ENCODE results near the gene VOPP1.
A peak's percentile ranks its signal among the peaks of the same experiment; 100 is the strongest.
"Not testable (repeated sequence)": the region's sequence is repeated elsewhere in the genome, so short reads cannot be mapped to it uniquely, and the experiment has no call there.

The VOPP1 gene, protein sequence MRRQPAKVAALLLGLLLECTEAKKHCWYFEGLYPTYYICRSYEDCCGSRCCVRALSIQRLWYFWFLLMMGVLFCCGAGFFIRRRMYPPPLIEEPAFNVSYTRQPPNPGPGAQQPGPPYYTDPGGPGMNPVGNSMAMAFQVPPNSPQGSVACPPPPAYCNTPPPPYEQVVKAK

DNA sequence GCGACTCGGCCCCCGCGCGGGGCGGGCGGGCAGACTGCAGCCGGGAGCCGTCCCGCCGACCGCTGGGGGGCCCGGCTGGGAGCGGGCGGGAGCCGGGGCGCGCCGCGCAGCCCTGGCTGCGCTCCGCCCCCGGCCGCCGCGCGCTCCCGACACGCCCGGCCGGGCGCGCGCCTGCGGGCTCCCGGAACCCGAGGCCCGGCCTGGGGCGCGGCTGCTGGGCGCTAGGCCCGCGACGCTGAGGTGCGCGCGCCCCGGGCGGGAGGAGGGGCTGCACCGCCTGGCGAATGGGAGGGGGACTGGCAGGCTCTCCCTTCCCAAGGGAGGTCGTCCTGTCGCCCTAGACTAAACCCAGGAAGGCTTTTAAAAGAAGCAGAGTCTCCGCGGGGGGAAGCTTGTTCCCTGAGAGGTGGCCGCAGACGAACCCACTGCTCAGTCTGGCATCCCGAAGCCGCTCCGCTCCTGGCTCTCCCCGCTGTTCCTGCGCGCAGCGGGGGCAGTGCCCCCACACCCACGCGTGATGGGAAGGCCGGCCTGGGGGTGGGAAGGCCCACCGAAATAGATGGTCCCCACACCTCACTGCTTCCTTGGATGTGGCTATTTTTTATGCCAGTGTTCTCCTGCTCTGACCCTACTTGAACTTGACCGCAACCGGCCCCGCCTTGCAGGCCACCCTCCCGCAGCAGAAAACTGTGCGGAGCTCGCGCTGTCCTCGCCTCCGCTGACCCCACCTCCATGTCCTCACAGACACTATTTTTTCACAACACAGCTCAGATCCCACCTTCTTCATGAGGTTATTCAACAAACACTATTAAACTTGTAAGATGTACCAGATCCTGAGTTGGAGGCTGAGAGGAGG lies at the start of gene VOPP1:
Gene VOPP1 (minus strand): TSS at position 125 of the 856 bp plus-strand sequence. CDS start 178 bp downstream, outside the sequence.
- DNase-seq = peak; percentile 58

DNA sequence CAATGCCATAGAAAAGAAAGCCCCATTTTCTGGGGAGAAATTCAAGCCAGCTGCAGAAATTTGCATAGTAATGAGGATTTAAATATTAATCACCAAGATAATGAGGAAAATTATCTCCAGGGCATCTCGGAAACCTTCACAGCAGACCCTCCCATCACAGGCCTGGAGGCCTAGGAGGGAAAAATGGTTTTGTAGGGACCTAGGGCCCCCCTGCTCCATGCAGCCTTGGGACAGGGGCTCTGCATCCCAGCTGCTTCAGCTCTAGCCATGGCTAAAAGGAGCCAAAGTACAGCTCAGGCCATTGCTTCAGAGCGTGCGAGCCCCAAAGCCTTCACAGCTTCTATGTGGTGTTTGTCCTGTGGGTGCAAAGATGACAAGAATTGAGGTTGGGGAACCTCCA lies 46.6 kb upstream of the VOPP1 start:
- DNase-seq = no peak

DNA sequence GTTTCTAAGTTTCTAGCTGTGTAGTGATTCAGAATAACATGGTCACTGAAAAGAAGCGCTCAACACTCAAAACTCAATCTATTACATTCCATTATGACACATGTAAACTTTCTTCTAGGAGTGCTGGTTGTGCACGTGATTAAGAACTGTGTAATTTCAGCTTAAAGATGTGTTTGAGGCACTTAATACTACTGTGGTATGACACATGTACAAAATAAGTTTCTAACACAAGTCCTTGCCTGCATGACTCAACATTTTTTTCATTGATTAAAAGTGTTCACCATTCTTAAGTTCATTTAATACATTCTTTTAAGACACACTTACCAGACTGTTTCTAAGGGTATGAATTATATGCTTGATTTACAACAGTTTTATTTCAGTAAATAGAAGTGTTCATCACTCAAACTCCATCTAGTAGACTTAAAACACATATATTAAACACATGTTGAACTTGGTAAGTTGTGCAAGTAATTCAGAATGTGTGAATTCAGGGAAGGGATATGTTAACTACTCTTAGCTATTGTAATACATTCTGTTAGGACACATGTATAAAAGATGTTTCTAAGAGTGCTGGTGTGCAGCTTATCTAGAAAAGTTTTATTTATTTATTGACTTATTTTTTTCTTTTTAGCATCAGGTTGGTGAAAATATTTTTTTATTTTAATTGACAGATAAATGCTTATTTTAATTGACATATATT lies 42.2 kb upstream of the VOPP1 start:
- not testable (repeated sequence) for DNase-seq

DNA sequence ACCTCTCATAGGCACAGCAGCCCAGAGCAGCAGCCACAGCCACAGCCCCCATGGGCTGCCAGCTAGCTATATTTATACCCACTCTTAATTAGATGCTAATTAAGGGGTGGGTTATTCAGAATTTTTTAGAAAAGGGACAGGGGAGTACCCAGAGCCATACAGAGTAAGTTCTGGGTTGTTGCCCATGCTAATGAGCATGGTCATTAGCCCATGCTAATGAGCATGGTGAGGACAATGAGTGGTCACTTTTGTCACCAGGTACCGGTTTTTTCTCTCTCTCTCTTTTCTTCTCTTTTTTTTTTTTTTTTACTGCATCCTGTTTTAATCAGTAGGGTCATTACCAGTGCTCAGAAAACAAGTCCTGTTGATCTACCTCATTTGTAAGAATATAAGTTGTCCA lies 37.4 kb upstream of the VOPP1 start:
- DNase-seq = not testable (repeated sequence)

DNA sequence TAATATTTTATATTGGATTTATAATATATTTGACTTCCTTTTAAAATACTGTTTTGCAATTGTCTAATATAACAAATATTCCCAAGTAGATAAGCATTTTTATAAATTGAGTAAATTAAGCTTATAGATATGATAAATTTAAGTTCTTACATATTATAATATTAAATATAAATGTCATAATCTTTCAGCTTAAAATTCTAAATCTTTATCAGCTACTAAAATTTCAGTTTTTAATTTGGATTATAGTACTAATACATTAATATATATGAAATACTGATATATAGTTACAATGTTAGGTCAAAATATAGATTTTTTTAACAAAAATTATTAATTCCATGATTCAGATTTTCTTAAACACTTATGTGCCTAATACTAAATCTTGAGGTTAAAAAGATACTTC lies 33.4 kb upstream of the VOPP1 start:
- not testable (repeated sequence) for DNase-seq

DNA sequence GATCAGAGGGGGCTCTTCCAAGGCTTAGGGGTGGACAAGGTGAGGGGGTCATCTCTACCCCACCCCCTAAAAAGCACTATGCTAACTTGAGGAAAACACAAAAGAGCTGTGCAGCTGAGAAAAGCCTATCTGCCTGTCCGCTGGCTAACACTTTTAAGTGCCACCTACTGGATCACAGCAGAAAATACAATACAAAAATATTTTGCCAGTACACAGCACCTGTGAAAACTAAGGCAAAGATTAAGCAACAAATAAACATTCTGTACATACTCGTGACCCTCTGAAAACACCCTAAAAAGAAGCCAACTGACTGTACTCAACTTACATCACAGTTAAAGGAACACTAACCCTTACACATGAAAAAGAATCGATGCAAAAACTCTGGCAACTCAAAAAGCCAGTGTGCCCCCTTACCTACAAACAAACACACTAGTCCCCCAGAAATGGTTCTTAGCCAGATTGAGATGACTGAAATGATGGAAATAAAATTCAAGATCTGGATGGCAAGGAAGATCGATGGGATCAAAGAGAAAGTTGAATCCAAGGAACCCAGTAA lies 25.7 kb upstream of the VOPP1 start:
- DNase-seq = not testable (repeated sequence)

DNA sequence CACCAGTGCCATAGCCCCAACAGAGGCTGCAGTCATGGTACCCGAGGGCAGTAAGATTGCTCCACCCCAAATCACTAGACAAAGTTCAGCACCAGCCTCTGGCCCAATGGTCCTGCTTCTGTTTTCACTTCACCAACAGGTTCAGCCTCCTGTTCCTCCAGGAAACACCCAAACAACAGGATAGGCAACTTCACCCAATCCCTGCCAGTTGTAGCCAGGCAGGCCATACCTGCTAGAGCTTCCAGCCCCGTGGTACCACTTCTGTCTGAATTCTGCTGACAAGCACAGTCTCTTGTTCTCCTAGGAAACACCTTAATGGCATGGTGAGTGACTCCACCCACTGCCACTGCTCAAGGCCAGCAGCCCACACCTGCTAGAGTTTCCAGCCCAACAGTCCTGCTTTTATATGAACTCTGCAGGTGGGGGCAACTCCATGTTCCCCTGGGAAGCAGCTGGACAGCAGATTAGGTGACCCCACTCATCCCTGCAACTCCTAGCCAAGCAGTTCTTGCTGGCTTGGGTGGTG lies 25.0 kb upstream of the VOPP1 start:
- not testable (repeated sequence) for DNase-seq

DNA sequence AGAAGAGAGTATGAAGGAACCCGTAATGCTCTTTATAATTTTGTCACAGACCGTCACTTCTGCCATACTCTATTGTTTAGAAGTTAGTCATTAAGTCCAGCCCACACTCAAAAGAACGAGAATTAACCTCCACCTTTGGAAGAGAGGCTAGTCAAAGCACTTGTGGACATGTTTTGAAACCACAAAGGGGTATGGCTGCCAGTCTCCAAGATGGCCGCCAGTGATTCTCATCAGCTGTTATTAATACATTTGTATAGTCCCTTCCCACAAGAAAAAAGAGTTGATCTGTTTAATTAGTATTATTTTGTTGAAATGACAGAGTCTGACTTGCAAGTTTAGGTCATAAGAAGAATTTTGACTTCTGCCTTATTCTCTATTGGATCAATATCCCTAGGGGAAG lies 23.2 kb upstream of the VOPP1 start:
- DNase-seq = no peak

DNA sequence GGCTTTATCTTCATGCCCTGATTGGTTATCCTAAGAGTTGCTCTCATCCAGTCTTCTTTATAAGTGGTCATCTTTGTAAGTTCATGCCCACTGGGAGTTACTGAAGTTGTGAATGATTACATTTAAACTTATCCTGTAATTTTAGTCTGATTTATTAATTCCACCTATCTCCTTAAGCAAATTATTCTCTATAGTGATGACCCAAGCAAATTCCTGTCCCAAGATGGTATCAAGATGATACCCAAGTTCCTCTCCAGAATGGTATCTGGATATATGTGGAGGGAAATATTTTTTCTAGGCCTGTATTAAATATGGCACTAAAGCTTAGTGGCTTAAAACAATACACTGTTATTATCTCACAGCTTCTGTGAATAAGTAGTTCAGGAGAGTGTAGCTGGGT lies 22.6 kb upstream of the VOPP1 start:
- no peak for DNase-seq

DNA sequence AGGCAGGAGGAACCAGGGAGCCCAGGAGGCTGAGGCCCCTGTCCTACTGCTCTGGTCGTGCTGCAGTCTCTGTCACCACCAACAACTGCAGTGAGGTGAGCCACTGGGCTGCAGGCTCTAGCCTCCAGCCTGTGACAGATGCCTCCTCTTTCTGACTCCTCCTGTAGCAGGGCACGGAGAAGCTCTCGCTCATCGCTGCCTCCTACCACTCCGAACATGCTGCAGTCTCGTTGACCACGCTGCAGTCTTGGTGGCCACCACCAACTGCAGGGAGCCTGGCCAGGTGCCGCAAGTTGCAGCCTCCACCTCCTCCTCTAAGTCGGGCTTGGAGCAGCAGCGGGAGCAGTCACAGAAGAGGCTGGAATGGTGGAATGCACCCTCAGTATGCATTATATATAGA lies 22.1 kb upstream of the VOPP1 start:
- no peak for DNase-seq

DNA sequence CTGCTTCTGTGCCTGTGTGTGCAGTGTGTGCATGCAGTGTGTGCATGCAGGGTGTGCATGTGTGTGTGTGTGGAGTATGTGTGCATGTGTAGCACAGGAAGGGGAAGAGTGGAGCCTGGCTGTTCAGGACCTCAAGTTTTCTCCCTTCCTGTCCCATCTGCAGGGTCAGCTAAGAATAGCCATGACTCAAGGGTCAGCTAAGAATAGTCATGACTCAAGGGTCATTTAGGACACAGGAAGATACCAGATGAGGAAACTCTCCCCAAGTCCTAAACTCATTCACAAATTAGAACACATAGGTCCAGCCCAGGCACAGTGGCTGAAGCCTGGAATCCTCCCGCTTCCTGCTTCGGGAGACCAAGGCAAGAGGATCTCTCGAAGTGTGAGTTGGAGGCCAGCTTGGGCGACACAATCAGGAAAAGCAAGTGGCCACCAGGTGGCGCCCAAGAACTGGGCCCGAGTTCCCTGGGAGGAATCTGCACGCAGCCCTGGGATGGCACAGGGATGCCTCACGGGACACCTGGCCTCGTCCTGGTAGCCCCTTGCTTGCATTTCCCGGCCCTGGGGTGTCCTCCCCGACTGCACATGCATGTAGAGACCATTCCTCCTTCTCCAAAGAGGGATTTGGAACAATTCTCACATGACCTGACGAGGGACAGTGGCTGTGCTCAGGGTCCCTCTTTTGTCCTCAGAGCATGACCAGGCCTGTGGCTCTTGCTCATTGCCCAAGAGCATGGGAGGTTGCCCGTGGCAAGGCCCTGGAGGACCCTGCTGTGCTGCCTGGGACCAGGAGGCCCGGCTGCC lies 21.4 kb upstream of the VOPP1 start:
- DNase-seq = peak; percentile 51

DNA sequence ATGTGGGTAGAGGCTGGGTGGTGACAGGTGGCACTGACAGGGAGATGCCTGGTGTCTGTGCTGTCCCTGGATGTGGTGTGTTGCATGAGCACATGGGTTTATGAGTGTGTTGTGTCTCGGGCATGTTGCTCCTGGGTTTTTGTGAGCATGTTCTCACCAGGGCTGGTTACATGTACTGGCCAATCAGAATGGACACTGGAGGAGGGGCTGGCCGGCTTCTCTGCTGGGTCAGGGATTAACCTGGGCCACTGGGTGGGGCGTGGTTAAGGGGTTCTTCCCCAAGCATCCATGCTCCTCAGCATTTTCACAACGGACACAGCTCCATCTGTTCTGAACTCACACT lies 20.8 kb upstream of the VOPP1 start:
- no peak for DNase-seq

DNA sequence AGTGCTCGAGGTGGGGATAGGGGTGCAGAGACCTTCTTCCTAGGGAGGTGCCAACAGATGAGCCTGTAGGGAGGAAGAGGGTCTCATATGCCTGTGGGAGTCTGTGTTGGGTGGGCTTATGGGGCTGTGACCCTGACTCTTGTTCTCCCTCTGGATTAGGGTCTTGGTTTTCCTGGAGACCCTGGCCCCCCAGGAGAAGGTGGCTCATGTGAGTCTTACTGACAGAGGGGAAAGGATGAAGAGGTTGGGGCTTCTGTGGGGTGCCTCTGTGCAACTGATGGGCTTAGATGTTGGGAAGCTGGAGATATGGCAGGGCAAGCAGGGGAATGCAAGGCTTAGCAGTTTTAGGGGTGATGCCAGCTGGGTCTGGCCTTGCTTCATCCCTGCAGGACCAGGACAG lies 20.2 kb upstream of the VOPP1 start:
- DNase-seq = no peak

DNA sequence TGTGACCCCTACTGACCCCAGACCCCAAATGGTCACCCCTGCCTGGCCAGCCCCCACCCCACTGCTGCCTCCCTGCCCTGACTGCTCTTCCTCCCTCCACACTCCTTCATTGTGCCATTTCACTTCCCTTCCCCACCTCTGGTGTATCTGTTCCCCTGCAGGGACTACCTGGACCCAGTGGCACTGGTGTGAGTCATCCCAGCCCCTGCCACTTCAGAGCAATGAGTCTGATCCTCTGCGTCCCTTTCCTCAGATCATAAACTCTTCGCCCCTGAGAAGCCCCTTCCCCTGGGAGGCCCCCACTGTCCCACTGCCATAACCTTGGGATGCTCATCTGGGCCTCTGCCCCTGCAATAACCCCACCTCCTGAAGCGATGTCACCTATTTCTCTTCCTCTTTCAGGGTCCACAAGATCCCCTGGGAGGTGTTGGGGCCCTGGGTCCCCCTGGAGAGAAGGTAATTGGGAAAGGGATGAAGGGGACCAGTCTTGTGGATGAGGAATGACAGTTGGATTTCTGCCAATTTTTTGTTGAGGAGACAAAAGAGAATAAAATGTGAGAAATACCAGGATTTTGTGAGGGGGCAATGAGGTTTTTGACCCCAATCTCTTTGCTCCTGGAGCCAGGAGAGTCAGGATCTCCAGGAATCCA lies 19.1 kb upstream of the VOPP1 start:
- no peak for DNase-seq

DNA sequence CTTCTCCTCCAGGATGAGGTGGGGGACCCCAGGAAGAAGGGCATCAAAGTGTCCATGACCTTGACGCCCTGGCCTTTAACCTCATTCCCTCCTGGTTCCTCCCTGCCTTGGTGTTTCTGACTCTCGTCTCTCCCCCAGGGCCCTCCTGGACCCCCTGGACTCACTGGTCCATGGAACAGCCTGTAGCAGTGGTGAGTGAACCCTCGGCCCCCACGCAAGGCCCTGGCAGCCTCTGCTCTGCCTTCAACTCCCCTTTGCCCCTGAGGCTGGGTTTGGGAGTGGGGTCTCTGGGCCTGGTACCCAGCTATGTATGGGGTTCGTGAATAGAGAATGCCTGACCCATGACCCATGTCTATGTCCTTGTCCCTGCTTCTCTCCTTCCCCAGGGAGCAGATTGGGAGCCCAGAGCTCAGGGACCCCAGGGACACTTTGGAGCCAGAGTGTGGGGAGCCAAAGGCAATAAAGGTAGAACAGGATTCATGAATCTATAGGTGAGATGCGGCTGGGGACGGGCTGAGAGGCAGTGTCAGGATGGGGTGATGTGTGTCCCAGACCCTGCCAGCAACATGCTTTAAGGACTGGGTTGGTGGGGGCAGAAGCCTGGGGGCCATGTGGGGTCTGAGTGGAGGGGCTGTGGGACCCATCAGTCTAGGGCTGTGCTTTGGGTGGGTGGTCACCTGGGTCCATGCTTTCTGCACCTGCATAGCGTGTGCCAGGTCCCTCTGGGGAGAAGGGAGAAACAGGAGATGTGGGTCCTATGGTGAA lies 18.4 kb upstream of the VOPP1 start:
- no peak for DNase-seq

DNA sequence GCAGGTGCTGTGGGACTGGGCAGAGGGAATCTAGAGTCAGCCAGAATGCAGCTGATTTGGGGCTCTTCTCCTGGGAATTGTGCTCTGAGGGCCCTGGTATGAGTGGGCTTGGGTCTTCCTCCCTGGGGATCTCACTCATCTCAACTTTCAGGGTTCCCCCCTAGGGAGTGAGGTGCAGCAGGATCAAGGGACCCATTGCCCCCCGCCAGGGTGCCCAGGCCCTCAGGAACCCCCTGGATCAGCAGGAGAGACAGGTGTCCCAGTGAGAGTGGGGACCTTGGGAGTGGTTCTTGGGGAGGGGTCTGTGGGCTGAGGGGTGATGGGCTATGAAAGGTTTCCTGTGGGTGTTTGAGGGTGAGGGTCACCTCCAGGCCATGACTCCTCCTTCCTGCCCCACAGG lies 17.6 kb upstream of the VOPP1 start:
- no peak for DNase-seq

DNA sequence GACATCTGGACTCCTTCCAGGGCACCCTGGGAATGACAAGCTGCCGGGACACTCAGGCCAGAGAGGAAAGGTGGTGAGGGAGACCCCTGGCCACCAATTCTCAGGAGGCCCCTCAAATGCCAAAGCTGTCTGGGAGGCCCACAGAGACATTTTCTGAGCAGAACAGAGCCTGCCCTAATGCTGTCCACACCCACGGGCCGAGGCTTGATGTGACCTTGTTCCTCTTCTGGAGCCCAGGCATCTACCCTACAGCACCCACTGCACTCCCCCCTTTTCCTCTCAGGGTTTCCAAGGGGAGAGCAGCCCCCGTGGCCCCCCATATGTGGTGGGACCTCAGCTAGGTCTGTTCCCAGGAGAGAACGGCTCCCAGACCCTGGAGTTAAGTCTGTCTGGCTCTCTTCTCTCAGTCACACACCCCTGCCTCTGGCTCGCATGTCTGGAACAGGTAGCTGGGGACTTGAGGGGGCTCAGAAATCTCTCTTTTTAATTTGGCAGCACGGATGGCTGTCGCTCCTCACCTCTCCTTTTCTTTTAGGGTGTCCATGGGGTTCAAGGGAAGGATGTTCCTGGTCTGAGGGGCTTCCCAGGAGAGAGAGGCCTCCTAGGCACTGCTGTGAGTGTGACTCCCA lies 16.8 kb upstream of the VOPP1 start:
- no peak for DNase-seq

DNA sequence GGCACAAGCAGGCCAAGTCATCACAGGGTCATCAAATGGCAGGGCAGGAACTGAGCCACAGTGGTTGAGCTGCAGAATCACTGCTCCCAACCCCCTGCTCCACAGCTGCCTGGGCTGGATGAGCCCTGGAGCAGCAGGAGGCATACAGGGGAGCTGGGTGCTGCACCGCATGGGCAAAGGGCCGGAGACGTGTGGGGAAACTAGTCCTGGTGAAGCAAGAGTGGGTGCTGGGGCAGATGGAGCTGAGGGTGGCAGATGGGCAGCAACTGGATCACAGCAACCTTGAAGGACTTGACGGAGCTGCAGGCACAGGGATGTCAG lies 16.0 kb upstream of the VOPP1 start:
- DNase-seq = no peak

DNA sequence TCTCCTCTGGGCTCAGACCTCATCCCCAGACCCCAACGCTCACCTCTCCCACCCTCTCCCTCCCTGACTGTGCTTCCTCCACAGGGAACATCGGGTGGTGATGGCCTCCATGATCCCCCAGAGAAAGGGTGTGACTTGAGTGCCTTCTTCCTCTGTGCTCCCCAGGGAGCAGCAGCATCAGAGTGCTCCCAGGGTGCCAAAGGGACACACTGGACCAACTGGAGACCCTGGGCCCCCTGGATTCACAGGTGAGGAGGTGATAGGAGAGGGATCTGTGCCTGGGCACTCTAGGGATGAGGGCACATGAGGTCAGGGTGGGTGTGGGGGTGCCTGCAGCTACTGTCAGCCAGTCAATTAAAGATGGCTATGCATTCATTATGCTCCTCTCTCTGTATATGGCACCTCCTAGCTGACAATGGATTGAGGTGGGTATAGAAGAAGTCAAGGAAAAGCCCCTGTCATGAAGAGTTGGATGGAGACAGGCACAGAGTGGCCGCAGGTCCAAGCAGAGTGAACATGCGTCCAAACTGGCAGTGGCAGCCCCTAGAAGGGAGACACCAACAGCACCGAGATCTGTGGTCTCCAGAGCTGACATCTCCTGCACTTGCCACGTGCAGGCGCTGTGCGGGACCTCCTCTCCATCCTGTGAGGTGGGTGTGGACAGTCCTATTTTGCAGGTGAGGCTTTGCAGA lies 15.5 kb upstream of the VOPP1 start:
- no peak for DNase-seq

DNA sequence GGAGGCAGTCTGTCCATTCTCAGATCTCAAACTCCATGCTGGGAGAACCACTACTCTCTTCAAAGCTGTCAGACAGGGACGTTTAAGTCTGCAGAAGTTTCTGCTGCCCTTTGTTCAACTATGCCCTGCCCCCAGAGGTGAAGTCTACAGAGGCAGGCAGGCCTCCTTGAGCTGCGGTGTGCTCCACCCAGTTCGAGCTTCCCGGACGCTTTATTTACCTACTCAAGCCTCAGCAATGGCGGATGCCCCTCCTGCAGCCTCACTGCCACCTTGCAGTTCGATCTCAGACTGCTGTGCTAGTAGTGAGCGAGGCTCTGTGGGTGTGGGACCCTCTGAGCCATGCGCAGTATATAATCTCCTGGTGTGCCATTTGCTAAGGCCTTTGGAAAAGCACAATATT lies 10.4 kb upstream of the VOPP1 start:
- peak; percentile 41 for DNase-seq

Measured in activated effector memory CD4-positive, alpha-beta T cell treated with Interleukin-2 at 50 U/mL for 16 hours (primary cell).